ENCODE measurements around the gene MAFF.

MAFF gene

DNA sequence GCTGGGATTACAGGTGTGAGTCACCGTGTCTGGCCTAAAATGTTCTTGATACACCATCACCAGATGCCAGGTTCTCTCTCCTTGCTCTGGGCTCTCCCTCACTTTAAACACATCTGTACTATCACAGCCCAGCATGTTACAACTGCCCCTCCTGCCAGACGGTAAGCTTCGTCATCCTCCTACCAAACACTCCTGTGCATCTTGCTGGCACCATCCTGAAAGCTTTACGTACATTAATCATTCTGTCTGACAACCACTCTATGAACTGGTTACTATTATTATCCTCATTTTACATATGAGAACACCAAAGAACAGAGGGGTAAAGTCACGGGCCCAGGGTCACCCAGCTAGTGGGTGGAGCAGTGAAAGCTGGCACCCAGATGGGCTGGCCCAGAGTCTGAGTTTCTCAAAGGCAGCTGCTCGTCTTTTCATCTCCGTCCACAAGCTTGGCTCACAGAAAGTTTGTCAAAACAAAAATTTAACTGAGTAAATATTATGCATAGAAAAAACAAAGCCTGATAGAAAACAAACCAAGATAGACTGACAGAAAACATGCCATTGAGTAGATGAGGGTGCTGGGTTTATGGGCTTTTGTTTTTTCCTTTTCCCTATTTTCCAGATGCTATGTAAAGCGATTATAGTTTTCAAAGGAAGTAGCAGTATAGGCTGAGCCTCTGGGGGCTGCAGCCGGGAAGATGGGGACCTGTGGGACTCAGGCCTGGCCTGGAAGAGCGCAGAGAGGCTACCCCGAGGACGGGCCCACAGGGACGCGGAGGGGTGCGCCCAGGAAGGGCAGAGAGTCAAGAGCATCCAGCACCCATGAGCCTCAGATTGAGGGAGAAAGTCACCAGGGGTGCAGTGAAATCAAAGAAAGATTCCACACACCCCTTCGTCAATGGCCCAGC lies 29.6 kb upstream of the MAFF start:
- no peak for DNase-seq (ENCODE audit: low spot score)
- H3K36me3 ChIP-seq (replicated peaks in 1 of 2; ENCODE audit: control insufficient read depth in 2 of 2, insufficient read depth in 2 of 2, low read length in 2 of 2), result no peaks in the 10 kb centered on the region
- H2BK5ac ChIP-seq (ENCODE audit: low read length), result peak overlapping the region; percentile 69
- peak overlapping the region; percentile 45 for H4K91ac ChIP-seq (ENCODE audit: low read depth, low read length, poor library complexity)
- H3K9ac ChIP-seq (ENCODE audit: low read depth, low read length, poor library complexity), result no peak overlapping the region
- no peaks in the 10 kb centered on the region for H3K9me3 ChIP-seq (replicated peaks in 1 of 2; ENCODE audit: control insufficient read depth in 2 of 2, insufficient read depth in 1 of 2, low read depth in 1 of 2, low read length in 2 of 2)
- no peak overlapping the region for H3K4me2 ChIP-seq (ENCODE audit: insufficient read depth, low read length, poor library complexity, severe bottlenecking)
- H3K27me3 ChIP-seq (ENCODE audit: control insufficient read depth in 3 of 3, insufficient read depth in 3 of 3, low read depth in 1 of 3, low read length in 3 of 3), result no peaks in the 10 kb centered on the region
- peaks cover 0 to 9% of the 10 kb centered on the region in 2 donors for H3K4me1 ChIP-seq (ENCODE audit: control insufficient read depth in 2 of 2, insufficient read depth in 1 of 2, low read depth in 1 of 2, low read length in 2 of 2)
- H3K18ac ChIP-seq (ENCODE audit: low read length), result peak overlapping the region; percentile 74
- H3K23ac ChIP-seq (ENCODE audit: low read depth, low read length, poor library complexity), result no peak overlapping the region
- no peak overlapping the region for H3K4ac ChIP-seq (ENCODE audit: low read length)
- H2BK15ac ChIP-seq (ENCODE audit: low read length), result no peak overlapping the region
- no peak overlapping the region for H2BK12ac ChIP-seq (ENCODE audit: low read length)
- no peak overlapping the region for H2AFZ ChIP-seq (ENCODE audit: low read length)
- peak overlapping the region; percentile 84 for H3K14ac ChIP-seq (ENCODE audit: low read length)
- peak overlapping the region; percentile 54 for H2AK5ac ChIP-seq (ENCODE audit: low read depth, low read length)
- H3K27ac ChIP-seq (replicated peaks; ENCODE audit: low read length), result no peak overlapping the region
- H2BK120ac ChIP-seq (ENCODE audit: low read depth, low read length), result no peak overlapping the region
- no peak overlapping the region for H4K8ac ChIP-seq (ENCODE audit: low read depth, low read length)
- no peak overlapping the region for H3K4me3 ChIP-seq (ENCODE audit: low read length in 2 of 2)
- H3K79me1 ChIP-seq (ENCODE audit: low read depth, low read length), result no peaks in the 10 kb centered on the region
- WGBS, 2 donors (ENCODE audit: extremely low coverage in 2 of 2, insufficient read length in 2 of 2, insufficient replicate concordance in 1 of 2), result no CpG with 5 or more reads among the region's 16 CpGs

DNA sequence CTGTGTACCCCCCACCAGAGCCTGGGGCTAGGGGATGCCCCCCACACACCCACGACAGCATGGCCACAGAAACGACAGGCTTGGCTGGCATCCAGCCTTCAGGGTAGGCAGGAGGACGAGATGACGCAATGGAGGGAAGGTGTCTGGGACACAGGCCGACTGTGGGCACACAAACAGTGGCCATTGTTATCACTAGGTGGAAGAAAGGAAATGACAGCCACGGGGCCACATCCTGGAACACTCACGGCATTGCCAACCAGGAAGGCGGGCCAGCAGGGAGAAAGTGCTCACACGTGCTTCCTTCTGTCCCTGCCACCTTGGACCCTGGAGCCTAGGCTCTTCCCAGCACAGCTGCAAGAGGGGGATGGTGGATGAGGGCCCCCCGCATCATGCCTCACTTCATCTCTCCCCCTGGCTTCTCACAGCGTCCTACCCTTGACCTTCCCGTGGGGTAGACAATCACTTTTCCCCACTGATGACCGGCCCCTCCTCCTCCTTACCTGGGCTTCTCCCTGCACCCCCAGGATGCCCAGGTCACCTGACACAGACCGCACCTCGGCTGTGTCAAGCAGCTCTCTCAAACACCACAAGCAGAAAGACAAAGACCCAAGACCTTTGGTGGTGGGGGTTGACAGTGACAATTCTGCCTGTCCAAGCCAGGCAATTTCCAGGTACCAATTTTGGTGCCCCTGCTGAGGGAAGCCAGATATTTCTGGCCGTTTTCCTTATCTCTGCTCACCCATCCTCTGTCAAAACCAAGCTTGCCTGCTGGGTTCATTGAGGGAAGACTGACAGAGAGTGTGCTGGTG lies 28.8 kb upstream of the MAFF start:
- Histone ChIP-seq H3K18ac (ENCODE audit: low read length) (peak overlapping the region; percentile 74), H3K4me2 (ENCODE audit: insufficient read depth, low read length, poor library complexity, severe bottlenecking) (no peak overlapping the region), H3K23ac (ENCODE audit: low read depth, low read length, poor library complexity) (no peak overlapping the region), H2AK5ac (ENCODE audit: low read depth, low read length) (peak overlapping the region; percentile 54), H3K9ac (ENCODE audit: low read depth, low read length, poor library complexity) (peak overlapping the region; percentile 22), H3K36me3 (replicated peaks in 1 of 2; ENCODE audit: control insufficient read depth in 2 of 2, insufficient read depth in 2 of 2, low read length in 2 of 2) (no peaks in the 10 kb centered on the region), H3K9me3 (replicated peaks in 1 of 2; ENCODE audit: control insufficient read depth in 2 of 2, insufficient read depth in 1 of 2, low read depth in 1 of 2, low read length in 2 of 2) (no peaks in the 10 kb centered on the region), H2BK120ac (ENCODE audit: low read depth, low read length) (no peak overlapping the region), H4K91ac (ENCODE audit: low read depth, low read length, poor library complexity) (peak overlapping the region; percentile 45), H4K8ac (ENCODE audit: low read depth, low read length) (no peak overlapping the region), H3K27ac (replicated peaks; ENCODE audit: low read length) (no peak overlapping the region), H3K4me3 (ENCODE audit: low read length in 2 of 2) (no peak overlapping the region), H2BK12ac (ENCODE audit: low read length) (no peak overlapping the region), H2AFZ (ENCODE audit: low read length) (no peak overlapping the region), H3K79me1 (ENCODE audit: low read depth, low read length) (no peaks in the 10 kb centered on the region), H2BK5ac (ENCODE audit: low read length) (peak overlapping the region; percentile 69), H3K4me1 (ENCODE audit: control insufficient read depth in 2 of 2, insufficient read depth in 1 of 2, low read depth in 1 of 2, low read length in 2 of 2) (peaks cover 5 to 15% of the 10 kb centered on the region in 2 donors), H3K4ac (ENCODE audit: low read length) (no peak overlapping the region), H2BK15ac (ENCODE audit: low read length) (no peak overlapping the region), H3K27me3 (ENCODE audit: control insufficient read depth in 3 of 3, insufficient read depth in 3 of 3, low read depth in 1 of 3, low read length in 3 of 3) (no peaks in the 10 kb centered on the region), H3K14ac (ENCODE audit: low read length) (peak overlapping the region; percentile 84)
- no peak for DNase-seq (ENCODE audit: low spot score)
- WGBS, 2 donors (ENCODE audit: extremely low coverage in 2 of 2, insufficient read length in 2 of 2, insufficient replicate concordance in 1 of 2), result no CpG with 5 or more reads among the region's 16 CpGs

DNA sequence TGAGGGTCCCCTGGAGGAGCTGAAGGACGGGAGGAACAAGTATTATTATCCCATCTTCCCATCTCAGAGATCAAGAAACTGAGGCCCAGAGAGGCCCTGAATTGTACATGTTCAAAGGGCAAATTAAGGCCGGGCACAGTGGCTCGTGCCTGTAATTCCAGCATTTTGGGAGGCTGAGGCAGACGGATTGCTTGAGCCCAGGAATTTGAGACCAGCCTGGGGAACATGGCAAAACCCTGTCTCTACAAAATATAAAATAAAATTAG lies 28.2 kb upstream of the MAFF start:
- no peak overlapping the region for H2AFZ ChIP-seq (ENCODE audit: low read length)
- no peak overlapping the region for H3K4ac ChIP-seq (ENCODE audit: low read length)
- H3K4me1 ChIP-seq (ENCODE audit: control insufficient read depth in 2 of 2, insufficient read depth in 1 of 2, low read depth in 1 of 2, low read length in 2 of 2), result peaks cover 8 to 19% of the 10 kb centered on the region in 2 donors
- no peak overlapping the region for H3K14ac ChIP-seq (ENCODE audit: low read length)
- H3K79me1 ChIP-seq (ENCODE audit: low read depth, low read length), result no peaks in the 10 kb centered on the region
- no peak overlapping the region for H2BK12ac ChIP-seq (ENCODE audit: low read length)
- H3K18ac ChIP-seq (ENCODE audit: low read length), result no peak overlapping the region
- H2BK5ac ChIP-seq (ENCODE audit: low read length), result no peak overlapping the region
- H3K9me3 ChIP-seq (replicated peaks in 1 of 2; ENCODE audit: control insufficient read depth in 2 of 2, insufficient read depth in 1 of 2, low read depth in 1 of 2, low read length in 2 of 2), result no peaks in the 10 kb centered on the region
- H3K36me3 ChIP-seq (replicated peaks in 1 of 2; ENCODE audit: control insufficient read depth in 2 of 2, insufficient read depth in 2 of 2, low read length in 2 of 2), result no peaks in the 10 kb centered on the region
- H2BK15ac ChIP-seq (ENCODE audit: low read length), result no peak overlapping the region
- H3K23ac ChIP-seq (ENCODE audit: low read depth, low read length, poor library complexity), result no peak overlapping the region
- H3K4me2 ChIP-seq (ENCODE audit: insufficient read depth, low read length, poor library complexity, severe bottlenecking), result no peak overlapping the region
- no CpG with 5 or more reads among the region's 4 CpGs for WGBS, 2 donors (ENCODE audit: extremely low coverage in 2 of 2, insufficient read length in 2 of 2, insufficient replicate concordance in 1 of 2)
- H3K27me3 ChIP-seq (ENCODE audit: control insufficient read depth in 3 of 3, insufficient read depth in 3 of 3, low read depth in 1 of 3, low read length in 3 of 3), result no peaks in the 10 kb centered on the region
- no peak overlapping the region for H2BK120ac ChIP-seq (ENCODE audit: low read depth, low read length)
- H4K91ac ChIP-seq (ENCODE audit: low read depth, low read length, poor library complexity), result no peak overlapping the region
- H3K4me3 ChIP-seq (ENCODE audit: low read length in 2 of 2), result no peak overlapping the region
- no peak overlapping the region for H4K8ac ChIP-seq (ENCODE audit: low read depth, low read length)
- no peak overlapping the region for H3K27ac ChIP-seq (replicated peaks; ENCODE audit: low read length)
- DNase-seq (ENCODE audit: low spot score), result no peak
- H3K9ac ChIP-seq (ENCODE audit: low read depth, low read length, poor library complexity), result no peak overlapping the region
- no peak overlapping the region for H2AK5ac ChIP-seq (ENCODE audit: low read depth, low read length)

GRCh38 chr22:38174626-38175025 lies 27.2 kb upstream of the MAFF start:
- H3K23ac ChIP-seq (ENCODE audit: low read depth, low read length, poor library complexity), result no peak overlapping the region
- no CpG with 5 or more reads among the region's 14 CpGs for WGBS, 2 donors (ENCODE audit: extremely low coverage in 2 of 2, insufficient read length in 2 of 2, insufficient replicate concordance in 1 of 2)
- no peak overlapping the region for H2BK120ac ChIP-seq (ENCODE audit: low read depth, low read length)
- no peak overlapping the region for H3K4me3 ChIP-seq (ENCODE audit: low read length in 2 of 2)
- no peak overlapping the region for H2AK5ac ChIP-seq (ENCODE audit: low read depth, low read length)
- no peak overlapping the region for H3K9ac ChIP-seq (ENCODE audit: low read depth, low read length, poor library complexity)
- H3K27ac ChIP-seq (replicated peaks; ENCODE audit: low read length), result no peak overlapping the region
- H3K14ac ChIP-seq (ENCODE audit: low read length), result no peak overlapping the region
- no peak overlapping the region for H3K4me2 ChIP-seq (ENCODE audit: insufficient read depth, low read length, poor library complexity, severe bottlenecking)
- H4K8ac ChIP-seq (ENCODE audit: low read depth, low read length), result no peak overlapping the region
- H2BK5ac ChIP-seq (ENCODE audit: low read length), result no peak overlapping the region
- H3K9me3 ChIP-seq (replicated peaks in 1 of 2; ENCODE audit: control insufficient read depth in 2 of 2, insufficient read depth in 1 of 2, low read depth in 1 of 2, low read length in 2 of 2), result no peaks in the 10 kb centered on the region
- peak overlapping the region; percentile 79 for H2BK15ac ChIP-seq (ENCODE audit: low read length)
- no peaks in the 10 kb centered on the region for H3K79me1 ChIP-seq (ENCODE audit: low read depth, low read length)
- DNase-seq (ENCODE audit: low spot score), result no peak
- H3K36me3 ChIP-seq (replicated peaks in 1 of 2; ENCODE audit: control insufficient read depth in 2 of 2, insufficient read depth in 2 of 2, low read length in 2 of 2), result no peaks in the 10 kb centered on the region
- H4K91ac ChIP-seq (ENCODE audit: low read depth, low read length, poor library complexity), result no peak overlapping the region
- no peaks in the 10 kb centered on the region for H3K27me3 ChIP-seq (ENCODE audit: control insufficient read depth in 3 of 3, insufficient read depth in 3 of 3, low read depth in 1 of 3, low read length in 3 of 3)
- H2AFZ ChIP-seq (ENCODE audit: low read length), result no peak overlapping the region
- peaks cover 8 to 19% of the 10 kb centered on the region in 2 donors for H3K4me1 ChIP-seq (ENCODE audit: control insufficient read depth in 2 of 2, insufficient read depth in 1 of 2, low read depth in 1 of 2, low read length in 2 of 2)
- H3K4ac ChIP-seq (ENCODE audit: low read length), result no peak overlapping the region
- peak overlapping the region; percentile 48 for H2BK12ac ChIP-seq (ENCODE audit: low read length)
- H3K18ac ChIP-seq (ENCODE audit: low read length), result peak overlapping the region; percentile 50
